HL-60/S4 (cell line): ENCODE data around the gene VSTM4.

ENCODE experiments used
- in situ Hi-C: fragments of 300-500 bp; cut with MboI; formaldehyde crosslinking; loops from 2 replicates; pipeline ENCODE4 v1.14.3; 2022; ENCODE audit warnings: low sequenced_read_pairs

Gene VSTM4

DNA sequence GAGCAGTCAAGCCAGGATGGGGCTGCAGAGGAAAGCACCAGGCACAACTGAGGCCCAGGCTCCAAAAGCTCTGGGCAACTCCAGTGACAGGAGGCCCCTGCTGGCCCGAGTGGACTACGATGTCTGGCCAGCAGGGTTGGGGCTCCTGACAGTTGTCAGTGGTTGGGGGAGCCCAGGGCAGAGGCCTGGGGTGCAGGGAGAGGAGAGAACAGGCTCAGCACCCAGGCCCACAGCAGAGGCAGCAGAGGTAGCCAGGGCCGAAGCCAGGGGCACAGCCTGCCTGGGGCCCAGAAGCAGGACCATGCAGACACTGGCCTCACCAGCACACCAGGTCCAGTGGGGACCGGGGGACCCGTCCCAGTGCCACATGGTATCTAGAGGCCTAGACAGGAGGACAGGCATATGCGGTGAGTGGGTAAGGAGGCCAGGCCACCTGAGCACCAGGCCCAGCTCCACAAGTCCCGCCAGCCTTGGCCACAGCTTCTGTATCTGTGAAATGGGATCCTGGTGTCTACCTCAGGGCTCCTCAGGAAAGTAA, 129.6 kb downstream of the VSTM4 start:
- in situ Hi-C loops, result loop anchor here (25.0 kb wide), 1 partner anchor 527 kb away; no protein-coding TSS in a partner anchor

DNA sequence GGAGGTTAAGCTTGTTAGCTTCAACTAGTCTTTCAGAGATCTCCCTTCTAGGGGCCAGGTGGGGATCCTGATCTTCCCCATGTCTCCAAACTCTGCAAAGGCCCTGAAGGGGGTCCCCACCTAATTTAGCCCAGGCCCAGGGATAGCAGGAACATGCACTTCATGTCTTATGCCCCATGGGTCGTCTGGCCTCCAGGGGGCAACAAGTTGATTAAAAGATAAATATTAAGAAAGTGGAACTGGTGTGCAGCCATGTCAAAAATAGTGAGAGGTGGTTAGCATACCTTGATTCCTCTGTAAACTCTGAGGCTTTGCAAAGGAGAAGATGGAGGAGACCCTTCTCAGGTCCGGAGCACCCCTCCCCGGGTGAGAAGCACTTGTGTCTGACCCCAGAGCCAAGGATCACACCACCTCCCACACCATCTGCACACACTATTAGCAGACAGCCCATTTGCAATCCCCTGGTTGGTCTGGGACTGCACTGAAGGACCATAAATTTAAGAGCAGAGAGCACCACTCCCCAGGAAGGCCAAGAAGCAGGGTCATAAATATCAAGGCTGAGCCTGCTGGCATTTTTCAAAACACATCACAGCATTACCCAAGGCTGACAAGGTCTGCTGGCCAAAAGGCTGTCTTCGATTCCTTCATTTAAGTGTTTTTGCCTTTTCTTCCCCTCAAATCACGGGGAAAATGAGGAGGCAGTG, 131.5 kb downstream of the VSTM4 start:
- in situ Hi-C loops, result loop anchor here (25.0 kb wide), 1 partner anchor 529 kb away; no protein-coding TSS in a partner anchor

DNA sequence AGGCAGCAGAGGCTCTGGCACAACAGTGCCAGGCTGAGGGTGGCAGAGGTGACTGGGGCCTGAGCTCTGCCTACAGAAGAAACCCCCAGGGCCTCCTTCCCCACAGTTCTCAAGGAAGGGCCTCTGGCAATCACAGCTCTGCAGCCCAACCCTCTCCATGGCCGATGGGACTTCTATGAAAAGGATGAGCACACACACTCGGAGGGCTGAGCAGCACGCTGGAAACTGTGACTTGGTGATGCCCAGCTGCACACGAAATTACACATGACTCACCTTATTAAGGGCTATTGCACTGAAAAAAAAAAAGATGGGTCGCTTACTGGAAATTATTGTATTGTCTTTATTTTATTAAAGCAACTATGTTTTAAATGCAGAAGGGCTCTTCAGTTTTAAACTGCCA, 132.7 kb downstream of the VSTM4 start:
- in situ Hi-C loops, result loop anchor here (25.0 kb wide), 1 partner anchor 530 kb away; no protein-coding TSS in a partner anchor

DNA sequence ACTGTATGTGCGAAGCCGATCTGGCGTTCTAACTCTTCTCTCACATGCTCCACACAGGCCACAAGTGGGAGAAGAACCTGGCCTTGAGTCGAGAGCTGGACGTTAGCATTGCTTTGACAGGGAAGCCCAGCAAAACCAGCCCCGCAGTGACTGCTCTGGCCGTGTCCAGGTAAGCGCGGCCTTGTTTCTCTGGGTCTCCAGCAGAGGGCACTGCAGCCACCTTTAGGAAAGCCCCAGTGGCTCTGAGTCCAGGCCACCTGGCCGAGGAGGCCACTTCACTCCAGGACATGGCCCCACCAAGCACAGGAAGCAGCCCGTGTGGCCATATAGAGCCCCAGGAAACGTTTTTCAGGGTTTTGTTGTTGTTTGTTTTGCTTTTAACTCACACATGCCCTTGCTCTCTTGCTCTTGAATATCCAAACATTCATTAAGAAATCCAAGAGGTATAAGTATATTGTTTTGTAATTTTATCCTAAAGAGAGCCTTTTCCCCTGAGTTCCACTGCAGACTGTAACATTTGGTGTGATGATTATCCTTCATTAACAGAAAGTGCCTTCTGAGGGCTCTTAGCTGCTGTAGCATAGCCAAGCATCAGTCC, 133.9 kb downstream of the VSTM4 start:
- in situ Hi-C loops, result loop anchor here (25.0 kb wide), 1 partner anchor 531 kb away; no protein-coding TSS in a partner anchor

DNA sequence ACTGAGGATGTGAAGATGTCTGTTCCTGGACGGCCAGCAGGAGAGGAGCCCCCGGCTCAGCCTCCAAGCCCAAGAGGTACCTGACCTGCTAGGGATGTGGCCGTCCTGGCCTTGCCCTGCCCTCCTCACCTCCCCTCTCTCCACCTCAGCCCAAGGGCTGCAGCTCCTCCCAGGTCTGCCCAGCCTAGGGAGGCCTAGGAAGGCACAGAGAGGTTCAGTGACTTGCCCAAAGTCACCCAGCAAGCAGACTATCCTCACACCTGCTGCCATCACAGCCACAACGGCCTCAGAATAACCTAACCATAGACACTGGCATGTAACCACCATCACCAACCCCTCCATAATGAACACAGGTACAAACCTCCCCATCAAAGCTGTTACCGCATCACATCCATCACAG, 137.0 kb downstream of the VSTM4 start:
- in situ Hi-C loops, result loop anchor here (25.0 kb wide), 1 partner anchor 534 kb away; no protein-coding TSS in a partner anchor

DNA sequence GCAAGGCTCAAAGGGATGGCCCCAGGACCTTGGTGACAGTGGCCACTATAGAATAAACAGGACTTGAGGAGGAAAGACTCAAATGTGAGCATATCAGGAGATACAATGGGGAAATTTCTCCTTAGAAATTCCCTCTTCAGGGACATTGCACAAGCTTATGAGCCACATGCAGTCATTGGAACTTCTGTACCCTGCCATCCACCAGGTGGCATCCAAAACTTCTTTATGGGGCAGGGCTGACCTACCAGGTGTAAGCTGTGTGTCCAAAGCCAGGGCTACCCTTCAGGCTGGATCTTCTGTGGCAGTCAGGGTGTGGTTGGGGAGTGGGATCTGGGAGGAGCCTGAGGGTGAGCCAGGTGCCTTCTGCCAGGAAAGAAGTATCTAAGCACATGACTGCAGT, 139.1 kb downstream of the VSTM4 start:
- in situ Hi-C loops, result loop anchor here (25.0 kb wide), 1 partner anchor 536 kb away; no protein-coding TSS in a partner anchor

DNA sequence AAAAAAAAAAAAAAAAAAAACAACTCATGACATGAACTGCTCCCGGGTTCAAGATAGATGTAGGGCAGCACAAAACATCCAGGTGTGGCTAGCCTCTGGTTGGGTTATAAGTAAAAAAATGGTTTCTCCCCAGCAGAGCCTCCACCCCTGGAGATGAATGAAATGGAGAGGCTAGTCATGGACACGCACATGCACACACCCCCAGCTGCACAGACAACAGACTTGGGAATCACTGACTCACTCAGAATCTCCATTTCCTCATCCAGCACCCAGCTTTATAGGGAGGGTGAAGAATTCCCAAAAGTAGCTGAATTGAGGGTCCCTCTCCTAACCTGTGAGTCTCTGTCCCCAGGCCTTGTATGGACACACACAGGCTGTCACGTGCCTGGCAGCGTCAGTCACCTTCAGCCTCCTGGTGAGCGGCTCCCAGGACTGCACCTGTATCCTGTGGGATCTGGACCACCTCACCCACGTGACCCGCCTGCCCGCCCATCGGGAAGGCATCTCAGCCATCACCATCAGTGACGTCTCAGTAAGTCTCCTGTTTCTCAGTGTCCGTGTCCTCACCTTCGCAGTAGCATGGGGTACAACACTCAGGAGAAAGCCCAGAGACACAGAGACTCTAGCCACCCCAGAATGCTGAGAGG, 140.7 kb downstream of the VSTM4 start:
- in situ Hi-C loops, result loop anchor here (25.0 kb wide), 1 partner anchor 538 kb away; no protein-coding TSS in a partner anchor

DNA sequence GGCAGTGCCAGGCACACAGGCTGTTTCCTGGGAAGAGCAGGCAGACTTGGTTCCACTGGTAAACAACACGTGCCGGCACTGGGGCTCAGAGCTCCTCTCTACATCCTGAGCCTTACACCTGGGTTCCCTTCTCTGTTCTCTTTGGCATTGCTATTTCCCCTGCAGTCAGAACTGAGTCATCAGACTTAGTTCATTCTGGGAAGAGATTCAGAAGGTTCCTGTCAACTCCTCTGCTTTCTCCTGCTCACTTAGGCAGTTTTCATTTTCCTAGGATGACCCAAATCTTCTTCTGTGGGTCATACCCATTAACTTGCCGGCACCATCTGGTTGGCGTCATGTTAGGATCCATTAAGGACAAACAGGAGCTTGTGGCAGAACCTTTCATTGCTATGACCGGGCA, 142.3 kb downstream of the VSTM4 start:
- in situ Hi-C loops, result no loop called here

DNA sequence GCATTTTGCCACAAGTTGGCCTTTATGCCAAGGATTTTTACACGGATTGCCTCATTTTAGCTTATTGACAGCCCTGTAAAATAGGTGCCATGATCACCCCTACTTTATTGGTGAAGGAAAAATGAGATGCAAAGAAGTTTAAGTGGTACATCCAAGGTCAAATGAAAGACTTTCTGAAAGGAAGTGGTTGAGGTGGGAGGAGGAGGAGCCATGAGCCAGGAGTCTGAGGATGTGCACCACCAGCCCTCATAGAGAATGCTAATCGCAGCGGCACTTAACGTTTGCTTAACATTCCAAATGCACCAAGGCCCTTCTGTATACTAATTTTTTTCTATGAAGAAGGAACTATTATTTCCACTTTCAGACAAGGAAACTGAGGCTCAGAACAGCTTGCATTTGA, 144.7 kb downstream of the VSTM4 start:
- in situ Hi-C loops, result no loop called here

DNA sequence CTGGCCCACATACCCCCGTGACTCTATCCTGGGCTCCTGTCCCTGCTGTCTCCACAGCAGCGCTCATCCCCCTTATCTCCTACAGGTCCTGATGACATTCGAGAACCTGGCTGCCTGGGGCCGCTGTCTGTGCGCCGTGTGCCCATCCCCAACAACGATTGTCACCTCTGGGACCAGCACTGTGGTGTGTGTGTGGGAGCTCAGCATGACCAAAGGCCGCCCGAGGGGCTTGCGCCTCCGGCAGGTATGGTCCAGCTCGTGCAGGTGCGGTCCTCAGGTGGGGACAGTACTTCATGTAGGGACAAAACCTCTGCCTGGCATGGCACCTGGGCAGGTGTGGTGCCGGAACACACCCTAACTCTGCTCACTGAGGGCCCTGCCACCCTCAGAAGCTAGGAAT, 145.3 kb downstream of the VSTM4 start:
- in situ Hi-C loops, result no loop called here

DNA sequence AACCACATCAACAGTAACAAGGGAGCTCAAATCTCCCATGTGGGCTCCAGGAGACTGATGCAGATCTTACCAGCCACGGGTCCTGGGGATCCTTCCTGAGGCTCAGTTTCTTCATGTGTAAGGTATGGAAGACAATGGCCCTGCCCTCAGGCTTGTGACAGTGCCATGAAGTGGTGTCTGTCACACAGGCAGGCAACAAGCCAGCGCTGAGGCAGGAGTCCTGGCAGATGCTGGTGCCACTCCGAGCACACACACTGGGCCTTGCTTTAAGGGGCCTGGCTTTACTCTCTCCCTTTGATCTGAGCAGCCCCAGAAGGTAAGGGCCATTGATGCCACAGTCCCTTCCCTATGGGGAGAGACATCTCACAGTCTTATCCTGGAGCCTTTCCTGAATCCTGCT, 147.3 kb downstream of the VSTM4 start:
- in situ Hi-C loops, result no loop called here

DNA sequence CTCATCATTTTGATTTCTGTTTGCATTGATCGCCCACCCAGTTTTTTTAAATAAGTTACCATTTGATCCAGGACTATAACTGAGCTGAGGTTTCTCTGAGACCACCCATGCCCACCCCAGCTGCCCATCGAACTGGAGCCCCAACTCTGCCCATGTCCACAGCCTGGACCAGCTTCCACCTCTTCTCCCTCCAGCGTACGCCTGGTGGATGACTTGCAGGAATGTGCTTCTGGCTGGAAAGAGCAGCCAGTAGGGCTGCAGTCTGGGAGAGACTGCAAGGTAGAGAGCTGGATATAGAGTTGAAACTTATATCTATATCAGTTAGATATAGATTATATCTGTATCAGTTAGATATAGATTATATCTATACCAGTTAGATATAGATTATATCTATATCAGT, 149.9 kb downstream of the VSTM4 start:
- in situ Hi-C loops, result no loop called here
